ENCODE results near the gene ZNF225. TPM values are rescaled to one million over a fixed set of nuclear protein-coding genes. Genes with fewer than 3 reads are reported as not detected.

The ZNF225 gene
- total RNA-seq, 2 experiments from 2014 or later: 2.4 to 6.1 TPM

GRCh38 chr19:44180968-44181367 lies 67.8 kb downstream of the ZNF225 start:
- H3K9me3 ChIP-seq (ENCODE audit: low read length): no peaks in the 10 kb centered on the region
- intact Hi-C loops (cut with micrococcal nuclease; ENCODE audit: unreplicated experiment): no loop called here
- BruUV-seq (replicated peaks): no TSS peak
- ChIA-PET POLR2A (no interaction called here), CTCF (ENCODE audit: unreplicated experiment) (no interaction called here)
- TF ChIP-seq CTCF (conservative IDR thresholded peaks at IDR 0.05; ENCODE audit: low read length) (no peak), EZH2phosphoT487 (IDR thresholded peaks at IDR 0.05; ENCODE audit: borderline replicate concordance, low read depth, low read length) (no peak)
- H3K4me2 ChIP-seq (ENCODE audit: low read length): no peak overlapping the region
- no peak overlapping the region for H2AFZ ChIP-seq (ENCODE audit: low read length)
- H3K9me2 ChIP-seq (ENCODE audit: insufficient read depth, low read length): no peaks in the 10 kb centered on the region
- H4K20me1 ChIP-seq (ENCODE audit: insufficient read depth, low read length): no peaks in the 10 kb centered on the region
- no peak overlapping the region for H3K27ac ChIP-seq (ENCODE audit: low read depth, low read length, poor library complexity, severe bottlenecking)
- H3K36me3 ChIP-seq (ENCODE audit: insufficient read depth, low read length): peaks cover 16% of the 10 kb centered on the region
- H3K4me3 ChIP-seq (ENCODE audit: low read depth, low read length, poor library complexity, severe bottlenecking): no peak overlapping the region
- no peak for DNase-seq (ENCODE audit: low spot score)
- no peaks in the 10 kb centered on the region for H3K79me2 ChIP-seq (ENCODE audit: insufficient read depth, low read depth, low read length)
- no peaks in the 10 kb centered on the region for H3K4me1 ChIP-seq (ENCODE audit: insufficient read depth, low read length, poor library complexity, severe bottlenecking)

- DNase-seq (ENCODE audit: low spot score): peak; percentile 10
- no TSS peak for BruUV-seq (replicated peaks)
Measured at GRCh38 chr19:44182145-44182544, 68.9 kb downstream of the ZNF225 start.

More at GRCh38 chr19:44182145-44182544, 68.9 kb downstream of the ZNF225 start:
- H2AFZ ChIP-seq (ENCODE audit: low read length): no peak overlapping the region
- H3K4me2 ChIP-seq (ENCODE audit: low read length): no peak overlapping the region
- no peak overlapping the region for H3K27ac ChIP-seq (ENCODE audit: low read depth, low read length, poor library complexity, severe bottlenecking)
- H3K4me3 ChIP-seq (ENCODE audit: low read depth, low read length, poor library complexity, severe bottlenecking): no peak overlapping the region
- no peaks in the 10 kb centered on the region for H3K4me1 ChIP-seq (ENCODE audit: insufficient read depth, low read length, poor library complexity, severe bottlenecking)
- no peaks in the 10 kb centered on the region for H3K79me2 ChIP-seq (ENCODE audit: insufficient read depth, low read depth, low read length)
- POLR2A ChIA-PET: no interaction called here
- no peaks in the 10 kb centered on the region for H4K20me1 ChIP-seq (ENCODE audit: insufficient read depth, low read length)
- no peak for TF ChIP-seq EZH2phosphoT487 (IDR thresholded peaks at IDR 0.05; ENCODE audit: borderline replicate concordance, low read depth, low read length)
- TF ChIP-seq CTCF (conservative IDR thresholded peaks at IDR 0.05; ENCODE audit: low read length): no peak
- CTCF ChIA-PET (ENCODE audit: unreplicated experiment): no interaction called here
- intact Hi-C loops (cut with micrococcal nuclease; ENCODE audit: unreplicated experiment): no loop called here
- H3K9me3 ChIP-seq (ENCODE audit: low read length): no peaks in the 10 kb centered on the region
- no peaks in the 10 kb centered on the region for H3K9me2 ChIP-seq (ENCODE audit: insufficient read depth, low read length)
- H3K36me3 ChIP-seq (ENCODE audit: insufficient read depth, low read length): peaks cover 5% of the 10 kb centered on the region

Small RNA genes lying within 50 kb of the gene (small RNA-seq; reads per million reads assigned to genes)
- gene RNU6-902P: not detected

Other genes starting within 250 kb of the ZNF225 start
- not detected in 2 replicates for gene ZNF404, start 229.4 kb upstream of the ZNF225 start, total RNA-seq (2014; rRNA removed; shearing (Covaris generic))
- not detected in 2 replicates for gene ZNF404, start 229.4 kb upstream of the ZNF225 start, total RNA-seq (2022)
- gene ZNF45, start 178.1 kb upstream of the ZNF225 start, total RNA-seq (2014; rRNA removed; shearing (Covaris generic)): 14.5 and 15.3 TPM in 2 replicates
- 9.7 and 12.7 TPM in 2 replicates for gene ZNF45, start 178.1 kb upstream of the ZNF225 start, total RNA-seq (2022)
- 0.21 and 0.28 TPM in 2 replicates for gene ZNF221, start 162.2 kb upstream of the ZNF225 start, total RNA-seq (2014; rRNA removed; shearing (Covaris generic))
- gene ZNF221, start 162.2 kb upstream of the ZNF225 start, total RNA-seq (2022): not detected in 2 replicates
- not detected in 2 replicates for gene ZNF155, start 129.2 kb upstream of the ZNF225 start, total RNA-seq (2014; rRNA removed; shearing (Covaris generic))
- gene ZNF155, start 129.2 kb upstream of the ZNF225 start, total RNA-seq (2022): not detected in 2 replicates
- 1.7 and 1.8 TPM in 2 replicates for gene ZNF230, start 110.4 kb upstream of the ZNF225 start, total RNA-seq (2014; rRNA removed; shearing (Covaris generic))
- gene ZNF230, start 110.4 kb upstream of the ZNF225 start, total RNA-seq (2022): 1.6 and 2.8 TPM in 2 replicates
- not detected in 2 replicates for gene ZNF222, start 88.0 kb upstream of the ZNF225 start, total RNA-seq (2014; rRNA removed; shearing (Covaris generic))
- gene ZNF222, start 88.0 kb upstream of the ZNF225 start, total RNA-seq (2022): not detected in 2 replicates
- gene ZNF223, start 61.4 kb upstream of the ZNF225 start, total RNA-seq (2014; rRNA removed; shearing (Covaris generic)): not detected in 2 replicates
- not detected in 2 replicates for gene ZNF223, start 61.4 kb upstream of the ZNF225 start, total RNA-seq (2022)
- not detected in 2 replicates for gene ZNF284, start 41.2 kb upstream of the ZNF225 start, total RNA-seq (2014; rRNA removed; shearing (Covaris generic))
- not detected in 2 replicates for gene ZNF284, start 41.2 kb upstream of the ZNF225 start, total RNA-seq (2022)
- 17.5 and 20.4 TPM in 2 replicates for gene ZNF224, start 19.0 kb upstream of the ZNF225 start, total RNA-seq (2014; rRNA removed; shearing (Covaris generic))
- gene ZNF224, start 19.0 kb upstream of the ZNF225 start, total RNA-seq (2022): 20.2 and 21.5 TPM in 2 replicates
- gene ZNF234, start 28.2 kb downstream of the ZNF225 start, total RNA-seq (2014; rRNA removed; shearing (Covaris generic)): not detected in 2 replicates
- not detected in 2 replicates for gene ZNF234, start 28.2 kb downstream of the ZNF225 start, total RNA-seq (2022)
- 14.6 and 14.7 TPM in 2 replicates for gene ZNF226, start 51.7 kb downstream of the ZNF225 start, total RNA-seq (2014; rRNA removed; shearing (Covaris generic))
- 17.9 and 24.0 TPM in 2 replicates for gene ZNF226, start 51.7 kb downstream of the ZNF225 start, total RNA-seq (2022)
- gene ZNF227, start 99.1 kb downstream of the ZNF225 start, total RNA-seq (2014; rRNA removed; shearing (Covaris generic)): 16.8 and 20.1 TPM in 2 replicates
- gene ZNF227, start 99.1 kb downstream of the ZNF225 start, total RNA-seq (2022): 18.5 and 21.2 TPM in 2 replicates
- 0.13 TPM in 1 of 2 replicates, not detected in the other for gene ZNF233, start 146.5 kb downstream of the ZNF225 start, total RNA-seq (2014; rRNA removed; shearing (Covaris generic))
- gene ZNF233, start 146.5 kb downstream of the ZNF225 start, total RNA-seq (2022): not detected in 2 replicates
- gene ZNF235, start 191.6 kb downstream of the ZNF225 start, total RNA-seq (2014; rRNA removed; shearing (Covaris generic)): 5.1 and 7.7 TPM in 2 replicates
- gene ZNF235, start 191.6 kb downstream of the ZNF225 start, total RNA-seq (2022): 6.5 and 7.4 TPM in 2 replicates
- not detected in 2 replicates for gene ZNF112, start 243.3 kb downstream of the ZNF225 start, total RNA-seq (2014; rRNA removed; shearing (Covaris generic))
- not detected in 2 replicates for gene ZNF112, start 243.3 kb downstream of the ZNF225 start, total RNA-seq (2022)